Islet of Langerhans (tissue), 1 donor: ENCODE results near the gene TFEB.

Experiments
- FAIRE-seq: peaks from one replicate; lab custom pipeline; 2011; peaks lifted over from hg19 to GRCh38; lab: Jason Lieb, UNC

Gene TFEB

DNA sequence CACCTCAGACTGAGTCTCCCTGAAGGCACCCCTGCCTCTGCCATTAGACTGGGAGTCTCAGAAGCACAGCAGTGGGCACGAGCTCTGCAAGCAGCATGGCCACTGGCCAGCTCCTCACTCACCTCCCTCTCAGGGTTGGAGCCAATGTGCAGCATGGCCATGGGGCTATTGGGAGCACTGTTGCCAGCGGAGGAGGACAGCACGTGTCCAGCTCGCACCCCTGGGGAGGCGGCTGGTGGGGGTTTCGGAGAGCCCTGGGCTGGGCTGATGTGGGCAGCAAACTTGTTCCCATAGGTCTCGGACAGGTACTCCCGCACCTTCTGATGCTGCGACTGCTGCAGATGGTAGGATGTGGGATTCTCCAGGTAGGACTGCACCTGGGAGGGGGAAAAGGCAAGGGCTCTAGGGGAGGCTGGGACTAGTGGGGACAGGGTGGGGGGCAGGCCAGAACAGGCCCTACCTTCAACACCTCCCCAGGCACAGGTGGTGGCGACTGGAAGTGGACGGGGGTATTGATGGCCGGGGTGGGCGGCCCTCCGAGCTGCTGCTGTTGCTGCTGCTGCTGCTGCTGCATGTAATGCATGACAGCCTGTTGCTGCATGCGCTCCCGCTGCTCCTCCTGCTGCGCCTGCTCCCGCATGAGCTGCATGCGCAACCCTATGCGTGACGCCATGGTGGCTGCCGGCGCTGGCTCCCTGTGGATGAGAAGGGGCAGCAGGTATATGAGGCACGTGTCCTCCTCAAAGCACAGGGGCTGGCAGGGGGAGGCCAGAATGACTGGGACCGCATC is 44.7 kb downstream of the TFEB start:
- no peak for FAIRE-seq

DNA sequence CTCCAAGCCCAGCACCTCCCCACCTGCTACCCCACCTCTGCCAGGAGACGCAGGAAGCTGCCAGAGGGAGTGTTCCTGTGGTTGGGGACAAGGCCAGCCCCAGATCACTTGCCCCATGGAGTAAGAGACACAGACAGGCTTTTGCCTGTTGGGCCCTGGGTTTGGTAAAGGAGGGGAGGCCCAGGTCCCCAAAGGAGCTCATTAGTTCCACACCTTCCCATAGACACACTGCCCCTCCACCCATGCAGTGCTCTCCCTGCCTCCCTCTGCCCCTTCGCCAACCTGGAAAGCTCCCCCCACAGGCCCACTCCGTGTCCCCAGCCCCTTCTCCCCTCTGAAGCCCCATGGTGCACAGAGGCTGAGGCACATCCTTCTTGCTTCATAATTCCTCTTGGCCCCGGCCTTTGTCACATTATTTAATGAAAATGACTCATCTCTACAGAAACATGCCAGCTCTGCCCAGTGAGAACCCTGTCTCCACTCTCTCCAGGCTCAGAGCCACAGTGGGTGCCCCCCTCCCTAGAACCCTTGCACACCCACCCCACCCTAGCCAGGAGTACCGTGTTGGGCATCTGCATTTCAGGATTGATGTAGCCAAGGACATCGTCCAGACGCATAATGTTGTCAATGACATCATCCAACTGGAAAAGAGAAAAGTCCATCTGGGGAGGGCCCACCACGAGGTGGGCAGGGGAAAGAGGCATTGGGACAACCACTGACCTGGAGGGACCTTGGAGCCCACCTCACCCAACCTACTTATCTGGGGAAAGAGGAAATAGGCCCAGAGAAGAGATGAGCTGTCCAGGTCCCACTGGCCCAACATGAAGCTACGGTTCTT is 46.0 kb downstream of the TFEB start:
- FAIRE-seq, result no peak

DNA sequence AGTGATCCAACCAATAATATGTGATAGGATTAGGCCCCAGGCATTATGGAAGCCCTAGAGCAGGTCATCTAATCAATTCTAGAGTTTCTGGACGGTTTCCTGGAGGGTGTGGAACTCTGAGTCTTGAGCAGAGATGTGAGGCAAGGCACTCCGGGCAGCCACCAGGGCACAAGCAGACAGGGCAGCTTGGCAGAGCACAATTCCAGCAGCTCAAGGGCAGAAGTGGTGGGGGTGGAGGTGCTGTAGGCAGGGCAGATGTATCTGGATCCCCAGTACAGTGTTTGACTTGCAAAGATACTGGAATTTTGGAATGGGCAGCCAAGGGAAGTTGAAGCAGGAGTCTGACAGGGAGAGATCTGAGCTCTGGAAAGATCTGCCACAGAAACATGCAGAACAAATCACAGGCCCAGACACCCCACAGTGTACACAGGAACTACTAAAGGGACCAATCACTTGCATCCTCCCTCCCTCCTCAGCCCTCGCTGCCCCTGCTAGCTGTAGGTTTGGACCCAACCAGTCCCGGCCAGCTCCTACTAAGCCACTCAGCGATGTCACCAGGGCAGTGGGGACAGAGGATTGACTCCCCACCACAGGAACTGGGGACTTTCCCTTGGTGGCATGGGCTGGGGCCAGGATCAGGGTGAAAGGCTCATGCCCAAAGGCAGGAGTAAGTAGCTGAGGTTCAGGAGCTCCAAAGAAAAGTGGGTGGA is 47.0 kb downstream of the TFEB start:
- no peak for FAIRE-seq

DNA sequence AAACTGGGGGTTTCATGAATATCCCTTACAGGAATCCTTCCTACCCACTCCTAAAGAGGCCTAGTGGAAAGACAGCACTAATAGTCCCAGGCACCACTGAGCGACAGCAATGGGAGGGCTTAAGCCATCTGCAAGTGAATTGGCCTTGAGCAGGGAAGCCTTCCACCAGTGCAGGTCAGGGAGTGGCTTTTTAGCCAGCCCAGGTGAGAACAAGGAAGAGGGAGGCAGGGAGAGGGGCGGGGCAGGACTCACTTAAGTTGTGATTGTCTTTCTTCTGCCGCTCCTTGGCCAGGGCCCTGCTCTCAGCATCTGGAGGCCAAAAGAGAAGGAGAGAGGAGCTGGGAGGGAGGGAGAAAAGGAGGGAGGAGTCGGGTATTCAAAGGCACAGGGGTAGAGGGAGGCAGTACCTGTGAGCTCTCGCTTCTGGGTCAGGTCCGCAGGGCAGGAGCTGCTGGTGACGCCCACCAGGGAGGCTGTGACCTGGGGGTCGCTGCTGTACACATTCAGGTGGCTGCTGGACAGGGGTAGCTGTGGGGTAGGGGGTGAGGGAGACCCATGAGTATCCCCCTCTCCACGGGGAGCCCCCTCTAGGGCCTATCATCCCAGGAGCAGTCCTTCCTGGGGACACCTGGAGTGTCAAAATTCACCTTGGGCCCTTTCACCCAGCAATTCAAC is 47.8 kb downstream of the TFEB start:
- FAIRE-seq, result no peak

DNA sequence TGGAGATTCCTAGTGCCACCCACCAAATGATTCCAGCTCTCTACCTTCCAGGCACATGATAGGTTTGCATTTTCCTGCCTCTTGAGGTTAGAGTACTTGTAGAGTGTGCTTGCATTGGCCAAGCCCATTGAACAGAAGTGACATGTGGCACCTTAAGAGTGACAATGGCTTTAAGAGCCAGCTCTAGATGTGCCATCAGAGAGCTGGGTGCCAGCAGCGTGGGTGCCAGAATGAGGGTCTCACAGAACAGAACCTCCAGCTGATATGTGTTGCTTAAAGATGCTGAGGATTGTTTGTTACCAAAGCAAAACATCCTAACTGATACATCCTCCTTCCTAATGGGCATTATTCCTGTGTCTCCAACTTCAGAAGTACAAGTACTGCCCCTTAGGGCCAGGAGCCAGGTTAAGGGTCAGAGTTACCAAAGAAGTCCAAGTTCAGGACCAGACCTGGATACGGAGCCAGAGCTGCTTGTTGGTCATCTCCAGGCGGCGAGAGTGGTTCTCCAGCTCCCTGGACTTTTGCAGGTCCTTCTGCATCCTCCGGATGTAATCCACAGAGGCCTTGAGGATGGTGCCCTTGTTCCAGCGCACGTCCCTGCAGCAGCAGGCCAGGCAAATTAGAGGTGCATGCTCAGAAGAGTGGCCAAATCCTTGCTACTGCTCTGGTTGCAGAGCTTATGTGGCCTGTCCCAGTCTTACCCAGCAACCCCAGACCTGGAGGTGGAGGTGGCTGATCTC is 49.6 kb downstream of the TFEB start:
- FAIRE-seq, result no peak

DNA sequence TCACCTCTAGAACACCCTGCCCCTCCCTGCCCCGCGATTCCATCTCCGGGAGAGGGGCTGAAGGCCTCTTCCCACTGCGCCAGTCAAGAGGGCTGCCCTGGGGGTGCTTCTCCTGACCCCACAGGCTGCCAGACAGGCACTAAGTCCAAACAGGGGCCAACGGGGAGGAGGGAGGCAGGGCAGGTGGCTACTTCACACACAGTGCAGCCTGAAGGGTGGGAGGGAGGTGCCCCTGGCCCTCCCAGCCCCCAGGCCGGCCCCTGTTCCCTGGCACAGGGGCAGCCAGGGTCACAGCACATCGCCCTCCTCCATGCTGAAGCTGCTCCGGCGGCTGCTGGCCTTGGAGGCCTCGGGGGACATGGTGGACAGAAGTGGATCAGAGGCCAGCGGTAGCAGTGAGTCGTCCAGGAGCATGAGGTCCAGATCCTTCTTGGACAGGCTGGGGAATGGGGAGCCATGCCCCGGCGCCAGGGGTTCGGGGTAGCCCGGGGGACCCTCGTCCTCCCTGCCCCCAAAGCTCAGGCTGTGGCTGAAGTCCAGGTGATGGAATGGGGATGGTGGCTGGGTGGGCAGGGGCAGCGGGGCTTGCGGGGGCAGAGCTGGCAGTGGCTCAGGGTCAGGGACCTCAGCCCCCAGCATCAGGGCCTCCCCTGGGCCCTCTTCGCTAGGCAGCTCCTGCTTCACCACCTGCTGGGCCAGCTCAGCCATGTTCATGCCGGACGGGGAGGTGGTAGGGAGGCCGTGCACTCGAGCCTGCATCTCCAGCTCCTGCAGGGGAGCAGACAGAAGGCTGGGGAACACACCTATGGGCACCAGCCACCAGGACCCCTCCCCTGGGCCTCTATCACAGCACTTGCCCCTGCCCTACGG is 50.9 kb downstream of the TFEB start:
- no peak for FAIRE-seq

DNA sequence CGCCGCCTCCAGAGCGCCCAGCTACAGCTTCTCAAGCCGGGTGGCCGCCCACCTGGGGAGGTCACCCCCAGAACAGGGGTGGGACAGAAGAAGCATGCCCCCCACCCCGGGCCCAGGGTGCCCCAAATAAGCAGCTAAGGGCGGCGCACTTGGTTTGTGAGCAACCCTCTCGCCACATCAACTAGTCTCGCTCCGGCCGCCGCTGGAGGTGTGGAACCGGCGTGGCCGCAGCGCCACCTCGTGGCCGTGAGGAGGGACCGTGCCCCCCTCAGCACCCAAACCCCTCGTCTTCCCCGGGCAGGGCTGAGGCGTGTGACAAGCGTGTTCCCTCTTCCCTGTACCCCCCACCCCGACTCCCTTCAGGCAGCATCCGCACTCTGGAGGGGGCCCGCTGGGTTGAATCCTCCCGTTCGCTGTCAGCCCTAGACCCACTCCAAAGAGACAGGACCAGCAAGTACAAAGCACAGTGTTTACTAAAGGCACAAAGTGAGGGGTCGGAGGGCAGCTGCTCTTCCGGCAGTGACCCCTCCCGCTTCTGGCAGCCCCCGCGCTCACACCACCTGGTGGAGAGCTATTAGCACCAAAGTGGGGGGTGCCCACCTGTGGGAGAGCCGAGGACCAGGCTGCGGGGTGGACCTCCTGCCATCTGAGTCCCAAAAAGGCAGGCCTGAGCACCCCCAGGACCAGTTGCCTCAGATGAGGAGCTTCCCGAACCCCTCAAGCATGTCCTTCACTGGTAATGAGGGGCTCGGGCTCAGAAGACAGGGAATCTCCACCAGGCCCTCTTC is 51.7 kb downstream of the TFEB start:
- no peak for FAIRE-seq

DNA sequence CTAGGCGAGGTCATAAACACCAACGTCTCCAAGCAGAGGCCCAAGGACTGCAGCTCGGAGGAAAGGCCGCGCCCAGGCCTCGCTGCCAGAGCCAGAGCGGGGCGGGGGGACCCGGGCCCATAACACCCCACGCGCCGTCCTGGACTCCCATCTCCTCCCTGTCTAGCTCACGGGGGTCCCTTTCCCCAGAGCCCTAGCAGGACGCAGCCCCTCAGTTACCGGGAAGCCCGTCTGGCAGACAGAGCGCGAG is 52.2 kb downstream of the TFEB start:
- FAIRE-seq, result no peak

DNA sequence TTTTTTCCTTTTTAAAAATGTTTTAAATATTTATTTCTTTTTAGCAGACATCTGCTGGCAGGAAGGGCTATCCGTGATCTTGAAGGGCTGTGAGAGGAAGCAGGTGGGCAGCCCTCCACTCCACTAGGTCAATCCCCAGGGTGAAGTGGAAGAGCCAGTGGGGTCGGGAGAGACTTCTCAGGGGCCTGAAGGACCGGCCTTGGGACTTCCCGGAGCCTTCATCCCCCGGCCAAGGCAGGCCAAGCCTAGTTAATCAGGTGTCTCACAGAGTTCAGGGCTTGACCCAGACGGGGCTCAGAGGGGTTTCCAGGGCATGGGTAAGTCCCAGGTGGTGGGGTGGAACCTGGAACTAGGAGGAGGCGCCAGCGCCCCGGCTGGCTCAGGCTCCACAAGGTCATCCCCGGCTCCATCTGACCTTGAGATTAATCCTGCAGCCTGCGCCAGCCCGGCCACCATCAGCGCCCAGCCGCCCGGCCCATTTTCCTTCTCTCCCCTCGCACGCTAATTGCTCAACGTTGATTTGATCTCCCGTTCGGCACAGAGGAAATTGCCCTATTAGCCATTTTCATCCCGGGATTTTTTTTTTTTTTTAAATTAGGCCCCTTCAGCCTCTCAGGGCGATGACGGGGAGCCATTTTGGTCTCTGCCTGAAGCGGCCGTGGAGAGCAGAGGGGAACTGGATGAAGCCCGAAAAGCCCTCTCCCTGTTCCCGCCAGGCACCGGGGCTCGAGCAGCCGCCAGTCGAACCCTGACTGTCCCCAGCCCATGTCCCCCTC is 52.7 kb downstream of the TFEB start:
- no peak for FAIRE-seq

DNA sequence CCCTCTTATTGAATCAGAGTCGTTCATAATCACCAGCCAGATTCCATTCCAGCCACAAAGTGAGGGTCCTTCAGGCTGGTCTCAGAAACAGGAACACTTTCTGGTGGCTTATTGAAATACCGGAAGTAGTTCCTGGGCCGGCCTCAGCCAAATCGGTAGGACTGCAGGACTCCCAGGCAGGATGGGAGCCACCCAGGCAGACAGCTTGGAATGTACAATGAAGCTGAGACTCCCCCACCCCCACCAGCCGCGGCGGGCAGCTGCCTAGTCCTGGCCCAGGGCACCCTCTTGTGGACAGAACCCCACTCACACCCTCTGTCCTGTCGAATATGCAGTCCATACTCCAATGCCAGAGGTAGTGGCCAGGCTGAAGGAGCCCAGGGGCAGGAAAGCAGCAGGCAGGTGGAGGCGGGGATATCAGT is 53.3 kb downstream of the TFEB start:
- no peak for FAIRE-seq

DNA sequence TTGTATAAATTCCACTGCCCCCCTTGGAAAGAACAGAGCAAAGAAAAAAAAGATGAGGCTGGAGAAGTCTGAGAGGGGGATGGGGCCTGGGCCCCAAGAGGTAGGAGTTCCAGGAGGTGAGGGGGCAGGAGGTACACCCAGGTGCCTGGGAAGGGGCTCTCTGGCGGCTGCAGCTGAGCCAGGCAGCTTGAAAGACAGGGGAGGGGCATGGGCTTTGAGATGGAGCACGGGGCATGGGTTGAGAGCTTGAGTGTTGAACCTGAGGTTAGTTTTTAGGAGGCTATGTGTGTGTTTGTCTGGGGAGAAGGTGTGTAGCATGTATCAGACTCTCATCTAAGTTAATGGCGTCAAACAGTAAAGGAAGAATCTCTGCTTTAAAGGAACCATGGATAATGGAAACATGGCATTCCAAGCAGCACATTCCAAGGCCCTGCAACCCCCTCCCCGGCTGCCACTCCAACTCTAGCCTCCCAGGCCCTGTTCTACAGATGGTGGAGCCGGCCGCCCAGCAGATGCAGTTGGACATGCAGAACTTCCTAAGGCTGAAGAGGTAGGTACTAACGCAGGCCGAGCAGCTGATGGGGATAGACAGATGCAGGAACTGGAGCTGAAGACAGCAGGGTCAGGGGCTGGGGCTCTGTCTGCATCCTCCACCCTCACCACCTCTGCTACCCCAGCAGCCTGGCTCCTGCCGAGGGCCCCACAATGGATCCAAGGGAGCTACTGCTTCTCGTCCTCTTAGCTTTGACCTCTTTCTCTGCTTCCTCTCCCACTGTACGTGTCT is 55.0 kb downstream of the TFEB start:
- FAIRE-seq, result no peak

DNA sequence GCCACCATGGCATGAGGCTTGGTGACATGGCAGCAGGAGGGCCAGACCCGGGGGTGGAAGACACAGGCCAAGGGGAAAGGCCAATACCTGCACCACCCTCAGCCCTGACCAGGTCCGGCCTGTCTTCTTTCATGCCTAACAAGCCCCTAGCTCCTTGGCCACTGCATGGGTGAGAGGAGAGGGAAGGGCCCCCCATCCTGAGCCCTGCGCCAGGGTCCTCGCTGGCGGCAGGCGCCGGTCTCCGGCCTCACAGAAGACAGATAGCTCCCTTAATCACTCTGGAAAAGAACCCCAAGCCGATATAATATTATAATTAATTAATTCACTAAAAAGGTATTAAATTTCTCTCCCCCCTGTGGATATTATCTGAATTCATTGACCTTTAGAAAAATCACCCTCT is 55.7 kb downstream of the TFEB start:
- no peak for FAIRE-seq

DNA sequence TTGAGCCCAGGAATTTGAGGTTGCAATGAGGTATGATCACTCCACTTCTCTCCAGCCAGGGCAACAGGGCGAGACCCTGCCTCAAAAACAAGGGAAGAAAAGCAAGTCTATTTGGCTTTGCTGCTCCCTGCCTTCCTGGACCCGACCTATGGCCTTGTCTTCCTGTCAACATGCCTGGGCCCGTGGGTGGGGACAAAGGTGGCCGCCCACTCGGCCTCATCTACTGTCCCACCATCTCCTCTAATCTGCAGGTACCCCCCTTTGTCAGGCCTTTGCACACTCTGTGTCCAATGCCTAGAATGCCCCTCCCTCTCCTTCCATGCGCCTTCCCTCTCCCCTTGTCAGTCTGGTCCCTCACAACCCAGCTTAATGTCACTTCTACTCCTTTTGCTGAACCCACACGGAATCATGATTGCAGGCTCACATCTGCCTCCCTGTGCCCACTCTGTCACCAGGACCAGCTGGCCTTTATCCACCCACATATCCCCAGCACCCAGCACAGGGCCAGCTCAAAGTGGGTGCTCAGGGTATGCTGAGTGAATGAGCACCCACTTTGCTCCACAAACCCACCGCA is 56.8 kb downstream of the TFEB start:
- FAIRE-seq, result no peak

DNA sequence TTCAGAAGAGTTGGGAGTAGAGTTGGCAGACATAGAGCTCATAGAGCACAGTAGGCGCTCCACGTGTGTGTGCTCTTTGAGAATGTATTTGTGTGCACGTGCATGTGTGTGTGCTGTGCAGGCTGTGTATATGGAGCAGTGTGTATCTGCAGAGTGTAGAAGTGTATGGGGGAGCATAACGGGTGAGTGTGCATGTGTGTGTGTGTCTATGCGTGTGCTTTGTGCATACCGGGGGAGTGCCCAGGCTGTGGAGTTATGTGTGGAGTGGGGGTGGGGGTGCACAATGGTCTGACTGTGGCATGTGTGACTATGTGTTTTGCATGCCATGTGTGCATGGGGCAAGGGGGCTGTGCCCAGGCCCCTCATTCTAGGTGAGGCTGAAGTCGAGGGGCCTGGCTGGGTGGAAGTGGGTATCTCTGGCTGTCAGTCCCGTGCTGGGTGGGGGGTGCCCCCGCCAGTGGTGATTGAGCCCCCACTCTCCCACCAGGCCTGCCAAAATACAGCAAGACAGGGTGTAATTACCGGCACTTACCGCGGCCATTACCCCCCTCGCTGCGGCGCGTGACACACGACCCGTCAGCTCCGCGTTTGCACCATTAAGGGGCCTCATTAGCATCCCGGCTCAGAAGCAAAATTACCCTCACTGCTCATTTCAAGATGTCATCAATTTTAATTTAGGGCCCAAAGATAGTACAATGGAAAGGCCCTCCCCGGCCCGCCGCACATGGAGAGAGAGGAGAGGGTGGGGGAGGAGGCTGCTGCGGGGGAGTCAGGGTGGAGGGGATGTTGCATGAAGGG is 58.1 kb downstream of the TFEB start:
- FAIRE-seq, result no peak

DNA sequence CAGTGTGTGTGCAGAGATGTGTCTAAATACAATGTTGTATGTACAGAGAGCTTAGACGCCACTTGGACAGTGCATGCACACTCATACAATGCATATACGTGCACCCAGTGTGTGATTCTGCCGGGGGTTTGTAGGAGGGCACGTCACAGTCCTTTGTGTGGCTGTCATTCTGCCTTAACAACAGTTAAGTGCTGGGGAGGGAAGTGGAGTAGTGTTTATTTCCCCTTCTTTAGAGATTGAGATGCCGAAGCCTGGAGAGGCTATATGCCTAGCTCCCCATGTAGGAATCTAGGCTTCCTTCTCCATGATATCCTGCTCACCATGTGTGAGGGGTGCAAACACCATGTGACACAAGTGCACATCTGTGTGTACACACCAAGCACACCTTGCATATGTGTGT is 59.0 kb downstream of the TFEB start:
- FAIRE-seq, result no peak

DNA sequence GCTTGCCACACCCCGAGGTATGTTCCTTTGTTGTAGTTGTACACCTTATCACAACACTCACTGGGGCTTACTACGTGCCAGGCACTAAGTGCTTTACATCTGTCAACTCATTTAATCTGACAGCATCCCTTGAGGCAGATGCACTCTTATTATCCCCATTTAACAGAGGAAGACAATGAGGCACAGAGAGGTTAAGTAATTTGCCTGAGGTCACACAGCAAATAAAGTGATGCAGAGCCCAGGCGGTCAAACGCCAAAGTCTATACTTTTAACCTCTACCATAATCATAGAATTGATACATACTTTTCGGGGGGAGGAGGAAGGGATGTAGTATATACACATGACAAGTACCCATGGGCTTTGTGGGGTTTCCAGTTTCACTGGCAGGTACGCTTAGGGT is 59.4 kb downstream of the TFEB start:
- no peak for FAIRE-seq

DNA sequence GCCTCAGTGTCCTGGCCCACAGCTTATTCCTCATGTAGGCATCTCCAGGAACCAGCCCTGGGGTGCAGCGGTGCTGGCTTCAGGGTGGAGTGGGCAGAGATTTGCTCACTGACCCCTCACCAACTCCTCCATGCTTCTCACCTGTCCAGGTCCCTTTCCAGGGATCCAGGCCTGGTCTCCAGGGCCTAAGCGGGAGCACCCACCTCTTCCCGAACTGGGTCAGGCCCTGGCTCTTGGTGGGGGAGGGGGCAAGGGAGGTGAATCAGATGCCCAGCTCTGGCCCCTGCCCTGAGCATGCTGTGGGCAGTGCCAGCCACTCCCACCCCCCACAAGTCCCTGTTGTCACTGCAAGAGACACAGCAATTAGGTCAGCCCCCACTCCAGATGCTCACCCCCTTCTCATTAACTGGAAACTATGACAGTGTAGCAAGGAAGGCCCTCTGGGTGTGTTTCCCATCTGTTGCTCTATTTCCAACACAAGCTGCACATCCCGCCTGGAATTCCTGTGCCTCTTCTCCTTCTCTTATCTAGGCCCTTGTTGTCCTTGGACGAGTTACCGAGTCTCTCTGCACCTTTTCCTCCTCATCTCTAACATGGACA is 60.1 kb downstream of the TFEB start:
- FAIRE-seq, result no peak
